OCI-LY1 (cell line): ENCODE data around the gene GALNT9.

Source experiments
- CTCF ChIP-seq: fragments of 200-600 bp; sonication (generic), shearing (Covaris generic); IDR thresholded peaks from 2 replicates; pipeline ENCODE4 v1.5.1; 2017; ENCODE audit warnings: mild to moderate bottlenecking, antibody characterized with exemption, low read length, moderate library complexity, mixed read lengths
- EZH2 ChIP-seq: fragments of 200-600 bp; sonication (generic), shearing (Covaris generic); IDR thresholded peaks from 2 replicates; pipeline ENCODE4 v1.8.0; 2017; ENCODE audit warnings: borderline replicate concordance, mixed run types, mild to moderate bottlenecking, antibody characterized with exemption, low read length, moderate library complexity, mixed read lengths

- TF ChIP-seq CTCF: no peak
- TF ChIP-seq EZH2: no peak
Observed at GRCh38 chr12:132285991-132286681, 43.3 kb downstream of the GALNT9 start.
